HEK293 (cell line): ENCODE results near the gene SORCS3.

ENCODE experiments used
- CTCF ChIP-seq: fragments of 450-650 bp; formaldehyde crosslinking; IDR thresholded peaks from 2 replicates; pipeline ENCODE4 v1.5.1; 2016; ENCODE audit warnings: missing biosample characterization, missing genetic modification characterization
- GLIS2 ChIP-seq: fragments of 450-650 bp; formaldehyde crosslinking; IDR thresholded peaks from 2 replicates; pipeline ENCODE4 v1.5.1; 2016; ENCODE audit warnings: missing biosample characterization, missing genetic modification characterization

- TF ChIP-seq CTCF (tag by site-specific recombination) (no peak), GLIS2 (tag by site-specific recombination) (no peak)
Observed at GRCh38 chr10:105258036-105258673, 617.1 kb downstream of the SORCS3 start.
